Natural killer cell (primary cell): ENCODE data around the gene RARA. TPM values are rescaled to one million over a fixed set of nuclear protein-coding genes. Genes with fewer than 3 reads are reported as not detected.
"Not testable (repeated sequence)": the region's sequence is repeated elsewhere in the genome, so short reads cannot be mapped to it uniquely, and the experiment has no call there.

Experiments used
- ATAC-seq, 3 donors: fragments of 150-1000 bp in 2 of 3; fragments of 200-7000 bp in 1 of 3; cut with Tn5 transposase; 1 replicate in 1 of 3; 2 replicates in 2 of 3; pipeline ENCODE4 v1.10.0; 2021; ENCODE audit warnings: mild to moderate bottlenecking in 2 of 3, moderate library complexity in 2 of 3
- DNase-seq, 2 donors: peaks; one replicate each; pipeline versions ENCODE4 v3.0.0 to v3.0.0-alpha.2; 2013 to 2021; ENCODE audit warnings: mixed read lengths in 1 of 2
- H3K27ac ChIP-seq: one replicate; pipeline ENCODE4 v1.5.1; 2013; ENCODE audit warnings: mild to moderate bottlenecking, low read length
- H3K27me3 ChIP-seq: one replicate; pipeline ENCODE4 v1.6.1; 2013; ENCODE audit warnings: low read length; ENCODE audit not compliant: control insufficient read depth, insufficient read depth
- H3K36me3 ChIP-seq: one replicate; pipeline ENCODE4 v1.6.1; 2013; ENCODE audit warnings: low read length; ENCODE audit not compliant: control insufficient read depth, insufficient read depth
- H3K4me1 ChIP-seq: one replicate; pipeline ENCODE4 v1.6.1; 2013; ENCODE audit warnings: low read length; ENCODE audit not compliant: control insufficient read depth, insufficient read depth
- H3K4me3 ChIP-seq: one replicate; pipeline ENCODE4 v1.5.1; 2013; ENCODE audit warnings: low read length
- H3K9me3 ChIP-seq: one replicate; pipeline ENCODE4 v1.6.1; 2013; ENCODE audit warnings: low read length; ENCODE audit not compliant: control insufficient read depth, insufficient read depth
- H3K27ac Mint-ChIP-seq, 2 donors: one replicate each; pipeline ENCODE4 v1.8.0; 2022; ENCODE audit warnings: mild to moderate bottlenecking in 2 of 2, mixed read lengths in 2 of 2, moderate library complexity in 1 of 2
- H3K27me3 Mint-ChIP-seq, 2 donors: one replicate each; pipeline ENCODE4 v1.8.0; 2022; ENCODE audit warnings: low read depth in 2 of 2, mixed read lengths in 2 of 2
- H3K36me3 Mint-ChIP-seq: one replicate; pipeline ENCODE4 v1.8.0; 2022; ENCODE audit warnings: mixed read lengths
- H3K4me1 Mint-ChIP-seq, 2 donors: one replicate each; pipeline ENCODE4 v1.8.0; 2022; ENCODE audit warnings: mixed read lengths in 2 of 2
- H3K4me3 Mint-ChIP-seq: one replicate; pipeline ENCODE4 v1.8.0; 2022; ENCODE audit warnings: mild to moderate bottlenecking, moderate library complexity, mixed read lengths
- H3K9me3 Mint-ChIP-seq, 2 donors: one replicate each; pipeline ENCODE4 v1.8.0; 2022; ENCODE audit warnings: mixed read lengths in 2 of 2
- WGBS: methylation state at CpG from one replicate; pipeline ENCODE4 v1.1.7; 2013; ENCODE audit warnings: missing lambda C conversion rate; ENCODE audit not compliant: insufficient coverage; 5-methylcytosine and 5-hydroxymethylcytosine counted together
- intact Hi-C: fragments of 100-400 bp; cut with micrococcal nuclease; formaldehyde crosslinking; loops from one replicate; pipeline ENCODE4 v1.14.2; 2022
- total RNA-seq, 4 donors: library from RNA; stranded (reverse); fragments of 120-200 nt in 1 of 4; gene quantifications; one replicate each; pipeline versions ENCODE4 v1.2.3 to v1.2.4, GENCODE V29; 2013 to 2022
- TF ChIP-seq, protein P1 (sequence below): fragments of 200-600 bp; IDR thresholded peaks from one replicate; pipeline ENCODE4 v1.8.0; 2022; ENCODE audit warnings: antibody characterized with exemption

The RARA gene
- total RNA-seq, 3 donors from 2014 or later (not counting 1 experiment from before 2014, with no cell fraction given), result 75.9 to 94.6 (median 79.1) TPM

DNA sequence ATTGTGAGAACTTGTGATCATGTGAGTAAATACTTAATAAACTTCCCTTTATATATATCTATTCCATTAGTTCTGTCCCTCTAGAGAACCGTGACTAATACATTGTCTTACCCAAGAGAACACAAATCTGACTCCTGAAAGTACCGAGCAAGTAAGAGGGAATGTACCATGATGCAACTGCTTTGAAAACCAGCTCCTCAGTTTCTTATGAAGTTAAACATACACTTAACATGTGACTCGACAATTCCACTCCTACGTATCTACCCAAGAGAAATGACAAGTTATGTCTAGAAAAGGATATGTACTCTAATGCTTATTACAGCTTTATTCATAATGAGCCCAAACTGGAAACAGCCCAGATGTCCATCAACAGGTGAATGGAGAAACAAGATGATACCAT lies 64.3 kb downstream of the RARA start:
- no peak overlapping the region for H3K27ac Mint-ChIP-seq
- Histone ChIP-seq H3K4me3 (no peak overlapping the region), H3K27ac (no peak overlapping the region), H3K4me1 (no peaks in the 10 kb centered on the region), H3K9me3 (no peaks in the 10 kb centered on the region), H3K27me3 (no peaks in the 10 kb centered on the region), H3K36me3 (no peaks in the 10 kb centered on the region)
- intact Hi-C loops, result no loop called here
- no peak overlapping the region for H3K4me3 Mint-ChIP-seq
- TF ChIP-seq, protein P1, sequence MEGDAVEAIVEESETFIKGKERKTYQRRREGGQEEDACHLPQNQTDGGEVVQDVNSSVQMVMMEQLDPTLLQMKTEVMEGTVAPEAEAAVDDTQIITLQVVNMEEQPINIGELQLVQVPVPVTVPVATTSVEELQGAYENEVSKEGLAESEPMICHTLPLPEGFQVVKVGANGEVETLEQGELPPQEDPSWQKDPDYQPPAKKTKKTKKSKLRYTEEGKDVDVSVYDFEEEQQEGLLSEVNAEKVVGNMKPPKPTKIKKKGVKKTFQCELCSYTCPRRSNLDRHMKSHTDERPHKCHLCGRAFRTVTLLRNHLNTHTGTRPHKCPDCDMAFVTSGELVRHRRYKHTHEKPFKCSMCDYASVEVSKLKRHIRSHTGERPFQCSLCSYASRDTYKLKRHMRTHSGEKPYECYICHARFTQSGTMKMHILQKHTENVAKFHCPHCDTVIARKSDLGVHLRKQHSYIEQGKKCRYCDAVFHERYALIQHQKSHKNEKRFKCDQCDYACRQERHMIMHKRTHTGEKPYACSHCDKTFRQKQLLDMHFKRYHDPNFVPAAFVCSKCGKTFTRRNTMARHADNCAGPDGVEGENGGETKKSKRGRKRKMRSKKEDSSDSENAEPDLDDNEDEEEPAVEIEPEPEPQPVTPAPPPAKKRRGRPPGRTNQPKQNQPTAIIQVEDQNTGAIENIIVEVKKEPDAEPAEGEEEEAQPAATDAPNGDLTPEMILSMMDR, result no peak
- H3K36me3 Mint-ChIP-seq, result no peaks in the 10 kb centered on the region
- peaks cover 10 to 11% of the 10 kb centered on the region in 2 donors for H3K4me1 Mint-ChIP-seq
- H3K27me3 Mint-ChIP-seq, result peaks cover 4 to 8% of the 10 kb centered on the region in 2 donors
- no peak for DNase-seq
- 56% methylated on average over 2 of the region's 4 CpGs for WGBS
- no peaks in the 10 kb centered on the region for H3K9me3 Mint-ChIP-seq
- no peak for ATAC-seq

DNA sequence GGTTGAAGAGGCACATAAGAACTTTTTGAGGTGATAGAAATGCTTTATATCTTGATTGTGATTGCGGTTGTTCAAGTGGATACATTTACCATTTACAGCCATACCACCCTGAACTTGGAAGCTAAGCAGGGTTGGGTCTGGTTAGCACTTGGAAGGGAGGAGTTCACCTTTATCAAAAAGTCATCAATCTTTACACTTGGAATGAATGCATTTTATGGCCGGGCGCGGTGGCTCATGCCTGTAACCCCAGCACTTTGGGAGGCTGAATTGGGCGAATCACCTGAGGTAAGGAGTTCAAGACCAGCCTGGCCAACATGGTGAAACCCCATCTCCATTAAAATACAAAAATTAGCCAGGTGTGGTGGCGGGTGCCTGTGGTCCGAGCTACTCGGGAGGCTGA lies 65.0 kb downstream of the RARA start:
- H3K4me3 Mint-ChIP-seq, result no peak overlapping the region
- Histone ChIP-seq H3K4me3 (no peak overlapping the region), H3K27ac (no peak overlapping the region), H3K27me3 (no peaks in the 10 kb centered on the region), H3K36me3 (no peaks in the 10 kb centered on the region), H3K4me1 (no peaks in the 10 kb centered on the region), H3K9me3 (no peaks in the 10 kb centered on the region)
- intact Hi-C loops, result no loop called here
- ATAC-seq (no peak), DNase-seq (no peak)
- no peaks in the 10 kb centered on the region for H3K9me3 Mint-ChIP-seq
- peaks cover 4 to 8% of the 10 kb centered on the region in 2 donors for H3K27me3 Mint-ChIP-seq
- TF ChIP-seq, protein P1, result no peak
- H3K36me3 Mint-ChIP-seq, result no peaks in the 10 kb centered on the region
- no peak overlapping the region for H3K27ac Mint-ChIP-seq
- peaks cover 10 to 11% of the 10 kb centered on the region in 2 donors for H3K4me1 Mint-ChIP-seq
- WGBS, result 94% methylated on average over 7 of the region's 8 CpGs

DNA sequence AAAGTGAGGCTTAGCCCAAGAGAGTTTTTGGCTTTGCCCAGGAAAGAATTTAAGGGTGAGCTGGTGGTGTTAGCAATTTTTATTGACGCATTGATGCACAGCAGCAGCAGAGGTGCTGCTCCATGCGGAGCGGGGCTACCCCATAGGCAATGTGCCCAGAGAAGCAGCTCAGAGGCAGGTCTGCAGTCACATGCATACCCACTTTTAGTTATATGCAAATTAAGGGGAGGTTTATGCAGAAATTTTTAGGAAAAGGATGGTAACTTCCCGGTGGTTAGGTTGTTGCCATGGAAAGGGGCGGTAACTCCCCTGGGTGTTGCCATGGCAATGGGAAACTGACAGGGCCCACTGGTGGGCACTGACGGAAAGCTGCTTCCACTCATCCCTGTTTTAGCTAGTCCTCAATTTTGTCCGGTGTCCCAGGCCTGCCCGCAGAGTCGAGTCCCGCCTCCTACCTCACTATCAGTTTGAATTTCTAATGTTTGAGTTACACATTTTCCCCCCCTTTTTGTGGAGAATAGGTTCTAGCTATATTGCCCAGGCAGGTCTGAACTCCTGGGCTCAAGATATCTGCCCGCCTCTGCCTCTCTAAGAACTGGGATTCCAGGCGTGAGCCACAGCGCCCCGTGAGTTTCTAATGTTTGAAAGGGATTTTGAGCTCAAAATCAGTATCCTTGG lies 66.0 kb downstream of the RARA start:
- H3K4me1 ChIP-seq, result no peaks in the 10 kb centered on the region
- ATAC-seq (no peak), DNase-seq (no peak)
- H3K27ac ChIP-seq, result no peak overlapping the region
- H3K36me3 Mint-ChIP-seq, result no peaks in the 10 kb centered on the region
- no peaks in the 10 kb centered on the region for H3K27me3 ChIP-seq
- no peak overlapping the region for H3K4me3 ChIP-seq
- TF ChIP-seq, protein P1, result no peak
- no peaks in the 10 kb centered on the region for H3K36me3 ChIP-seq
- H3K4me1 Mint-ChIP-seq, result peaks cover 10 to 11% of the 10 kb centered on the region in 2 donors
- H3K9me3 Mint-ChIP-seq, result no peaks in the 10 kb centered on the region
- no peaks in the 10 kb centered on the region for H3K9me3 ChIP-seq
- H3K27me3 Mint-ChIP-seq, result peaks cover 4 to 8% of the 10 kb centered on the region in 2 donors
- H3K4me3 Mint-ChIP-seq, result no peak overlapping the region
- intact Hi-C loops, result no loop called here
- H3K27ac Mint-ChIP-seq, result no peak overlapping the region
- WGBS, result 94% methylated on average over 10 of the region's 14 CpGs

DNA sequence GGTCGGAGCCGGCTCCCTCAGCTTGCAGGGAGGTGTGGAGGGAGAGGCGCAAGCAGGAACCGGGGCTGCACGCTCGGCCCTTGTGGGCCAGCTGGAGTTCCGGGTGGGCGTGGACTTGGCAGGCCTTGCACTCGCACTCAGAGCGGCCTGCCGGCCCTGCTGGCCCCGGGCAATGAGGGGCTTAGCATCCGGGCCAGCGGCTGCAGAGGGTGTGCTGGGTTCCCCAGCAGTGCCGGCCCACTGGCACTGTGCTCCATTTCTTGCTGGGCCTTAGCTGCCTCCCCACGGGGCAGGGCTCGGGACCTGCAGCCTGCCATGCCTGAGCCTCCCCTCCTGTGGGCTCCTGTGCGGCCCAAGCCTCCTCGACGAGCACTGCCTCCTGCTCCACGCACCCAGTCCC lies 66.8 kb downstream of the RARA start:
- H3K27ac ChIP-seq, H3K4me3 Mint-ChIP-seq, H3K36me3 ChIP-seq, H3K9me3 Mint-ChIP-seq, H3K9me3 ChIP-seq, H3K27me3 ChIP-seq, intact Hi-C loops, H3K27ac Mint-ChIP-seq, H3K4me1 ChIP-seq, H3K36me3 Mint-ChIP-seq, H3K27me3 Mint-ChIP-seq, ATAC-seq, DNase-seq, H3K4me3 ChIP-seq: not testable (repeated sequence)
- peaks cover 10 to 11% of the 10 kb centered on the region in 2 donors for H3K4me1 Mint-ChIP-seq
- 93% methylated on average over 21 of the region's 21 CpGs for WGBS

DNA sequence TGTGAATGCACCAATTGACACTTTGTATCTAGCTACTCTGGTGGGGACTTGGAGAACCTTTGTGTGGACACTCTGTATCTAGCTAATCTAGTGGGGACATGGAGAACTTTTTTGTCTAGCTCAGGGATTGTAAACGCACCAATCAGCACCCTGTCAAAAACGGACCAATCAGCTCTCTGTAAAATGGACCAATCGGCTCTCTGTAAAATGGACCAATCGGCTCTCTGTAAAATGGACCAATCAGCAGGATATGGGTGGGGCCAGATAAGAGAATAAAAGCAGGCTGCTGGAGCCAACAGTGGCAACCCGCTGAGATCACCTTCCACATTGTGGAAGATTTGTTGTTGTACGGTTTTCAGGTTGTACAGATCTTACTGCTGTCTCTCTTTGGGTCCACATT lies 67.6 kb downstream of the RARA start:
- H3K9me3 Mint-ChIP-seq, DNase-seq, H3K27me3 ChIP-seq, H3K9me3 ChIP-seq, H3K4me3 ChIP-seq, H3K4me1 Mint-ChIP-seq, H3K27ac ChIP-seq, H3K4me3 Mint-ChIP-seq, H3K27me3 Mint-ChIP-seq, H3K36me3 Mint-ChIP-seq, H3K27ac Mint-ChIP-seq, H3K36me3 ChIP-seq, H3K4me1 ChIP-seq, ATAC-seq, intact Hi-C loops: not testable (repeated sequence)
- WGBS, result 89% methylated on average over 6 of the region's 6 CpGs
